HepG2 (cell line): ENCODE results near the gene MOB4. TPM values are rescaled to one million over a fixed set of nuclear protein-coding genes. Genes with fewer than 3 reads are reported as not detected.

ENCODE experiments used
- ASH2L ChIP-seq: fragments of 300-600, 200-600 bp; sonication (generic); IDR thresholded peaks from 2 replicates; pipeline ENCODE4 v1.7.0; 2017; ENCODE audit warnings: low read depth, mild to moderate bottlenecking, moderate library complexity, mixed read lengths, low read length; ENCODE audit not compliant: insufficient read length
- ATM ChIP-seq: fragments of 450-650 bp; IDR thresholded peaks from 2 replicates; pipeline ENCODE4 v1.7.1; 2017; ENCODE audit warnings: mild to moderate bottlenecking, borderline replicate concordance
- BRCA1 ChIP-seq: sonication (generic); formaldehyde crosslinking; IDR thresholded peaks from 2 replicates; pipeline ENCODE4 v1.4.0; 2020; ENCODE audit warnings: missing genetic modification reagents
- CHD2 ChIP-seq: IDR thresholded peaks from 2 replicates; pipeline ENCODE4 v1.6.1; 2011; ENCODE audit warnings: low read depth, low read length, improper control_type of control experiment
- HES4 ChIP-seq: sonication (generic); formaldehyde crosslinking; IDR thresholded peaks from 2 replicates; pipeline ENCODE4 v1.9.0; 2021; ENCODE audit warnings: mild to moderate bottlenecking, missing genetic modification reagents, borderline replicate concordance
- MAFG ChIP-seq: sonication (generic); formaldehyde crosslinking; IDR thresholded peaks from 2 replicates; pipeline ENCODE4 v1.5.1; 2020; ENCODE audit warnings: mild to moderate bottlenecking, missing genetic modification reagents
- NR2F2 ChIP-seq: IDR thresholded peaks from 2 replicates; pipeline ENCODE4 v1.6.1; 2012; ENCODE audit warnings: low read depth, inconsistent platforms, borderline replicate concordance
- PHB2 ChIP-seq: fragments of 450-650 bp; IDR thresholded peaks from 2 replicates; pipeline ENCODE4 v1.6.1; 2018; ENCODE audit not compliant: partially characterized antibody
- SIN3A ChIP-seq: IDR thresholded peaks from 2 replicates; pipeline ENCODE4 v1.6.1; 2011; ENCODE audit warnings: low read depth, mild to moderate bottlenecking, control low read depth, low read length, borderline replicate concordance
- SP4 ChIP-seq: sonication (generic); formaldehyde crosslinking; IDR thresholded peaks from 2 replicates; pipeline ENCODE4 v1.8.1; 2023; ENCODE audit warnings: mild to moderate bottlenecking, missing genetic modification reagents
- ZNF143 ChIP-seq: sonication (generic); formaldehyde crosslinking; IDR thresholded peaks from 2 replicates; pipeline ENCODE4 v1.4.0; 2020; ENCODE audit warnings: missing genetic modification reagents
- ZNF33B ChIP-seq: sonication (generic); formaldehyde crosslinking; IDR thresholded peaks from 2 replicates; pipeline ENCODE4 v1.5.1; 2020; ENCODE audit warnings: mild to moderate bottlenecking, missing genetic modification reagents
- ZNF556 ChIP-seq: sonication (generic); formaldehyde crosslinking; IDR thresholded peaks from 2 replicates; pipeline ENCODE4 v1.4.0; 2020; ENCODE audit warnings: mild to moderate bottlenecking, missing genetic modification reagents, borderline replicate concordance
- ZNF7 ChIP-seq: IDR thresholded peaks from 2 replicates; pipeline ENCODE4 v1.6.1; 2016; ENCODE audit warnings: missing biosample characterization, missing genetic modification reagents
- polyA plus RNA-seq, 8 experiments: library from polyadenylated mRNA; depleted of rRNA in 3 of 8; stranded (reverse) in 7 of 8; unstranded in 1 of 8; fragments of >200 nt; fragmentation: Illumina TruSeq in 4 of 8; extraction: Trizol in 4 of 8; gene quantifications; 2 replicates each; pipeline versions ENCODE4 v1.2.1 to v1.2.3, GENCODE V29; 2011 to 2016; ENCODE audit warnings: low read depth in 4 of 8, missing spikeins in 1 of 8, mixed read lengths in 1 of 8; ENCODE audit not compliant: insufficient read depth in 1 of 8
- total RNA-seq, 5 experiments: library from RNA; depleted of rRNA; stranded (reverse); fragments of >200 nt; fragmentation: Illumina TruSeq; extraction: Trizol; gene quantifications; 2 replicates each; pipeline ENCODE4 v1.2.3, GENCODE V29; 2016; ENCODE audit warnings: low read depth in 1 of 5
- TF ChIP-seq, protein P1 (sequence below), 2 experiments: fragments of 450-650 bp in 1 of 2; sonication (generic) in 1 of 2; formaldehyde crosslinking; IDR thresholded peaks; 2 replicates each; pipeline versions ENCODE4 v1.5.0 to v1.8.0; 2020 to 2022; ENCODE audit warnings: mild to moderate bottlenecking in 1 of 2, missing genetic modification reagents in 1 of 2
- TF ChIP-seq, protein P2 (sequence below): sonication (generic); formaldehyde crosslinking; IDR thresholded peaks from 2 replicates; pipeline ENCODE4 v1.4.0; 2020; ENCODE audit warnings: missing genetic modification reagents
- TF ChIP-seq, protein P3 (sequence below): sonication (generic); formaldehyde crosslinking; IDR thresholded peaks from 2 replicates; pipeline ENCODE4 v1.5.0; 2020; ENCODE audit warnings: mild to moderate bottlenecking, missing genetic modification reagents
- TF ChIP-seq, protein P4 (sequence below): sonication (generic); formaldehyde crosslinking; IDR thresholded peaks from 2 replicates; pipeline ENCODE4 v1.8.0; 2022; ENCODE audit warnings: mild to moderate bottlenecking, missing genetic modification reagents, borderline replicate concordance
- TF ChIP-seq, protein P5 (sequence below): IDR thresholded peaks from 2 replicates; pipeline ENCODE4 v1.6.1; 2012; ENCODE audit warnings: inconsistent platforms

Gene MOB4
- total and polyA plus RNA-seq, 2 of the 13 experiments (the other 11 are each of a cell fraction or from before 2014, with no cell fraction given) = 35.7 to 38.6 TPM

DNA sequence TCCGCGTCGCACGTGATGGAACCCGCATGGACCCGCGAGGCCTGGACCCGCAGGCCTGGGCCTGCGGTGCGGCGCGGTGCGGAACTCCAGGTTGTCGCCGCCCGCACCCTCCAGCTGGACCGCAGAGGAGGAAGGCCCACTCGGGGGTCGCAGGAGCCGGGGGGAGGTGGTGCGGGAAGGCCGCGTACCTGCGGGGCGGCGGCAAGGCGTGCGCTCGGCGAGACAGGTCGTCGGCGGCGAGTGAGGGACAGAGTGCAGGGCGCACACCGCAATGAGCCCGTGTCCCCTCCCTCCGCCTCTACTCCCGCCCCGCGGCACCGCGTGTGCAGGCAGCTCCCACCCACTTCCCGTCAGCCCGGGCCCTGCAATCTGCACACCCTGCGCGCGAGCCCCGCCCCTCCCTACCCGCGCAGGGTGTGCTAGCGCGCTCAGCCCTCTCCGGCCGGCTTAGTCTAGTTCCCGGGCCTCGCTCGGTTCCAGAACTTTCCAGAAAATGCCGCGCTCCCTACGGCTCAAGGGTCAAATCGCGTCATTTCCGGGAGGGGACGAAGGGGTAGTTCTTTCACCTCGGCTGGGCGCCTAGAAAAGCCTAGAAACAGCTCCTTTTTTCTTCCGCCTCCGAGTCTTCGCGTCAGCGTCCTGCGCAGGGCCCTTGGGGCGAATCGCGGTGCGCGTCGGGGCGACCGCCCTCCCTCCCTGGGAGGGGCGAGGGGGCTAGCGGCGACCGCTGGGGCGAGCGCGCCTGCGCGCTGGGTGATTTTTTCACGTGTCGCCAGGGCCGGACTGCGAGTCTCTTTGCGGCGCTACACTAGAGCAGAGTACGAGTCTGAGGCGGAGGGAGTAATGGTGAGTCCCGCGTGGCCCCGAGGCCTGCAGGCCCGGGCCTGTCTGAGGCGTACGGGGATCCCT is 16.0 kb upstream of the MOB4 start, which contains the start of the genes HSPD1 and HSPE1 (continued):
- TF ChIP-seq SIN3A = peak; percentile 95
- TF ChIP-seq PHB2 = no peak
- TF ChIP-seq HES4 (CRISPR knock-in tag) = peak; percentile 98
- TF ChIP-seq, protein P1, sequence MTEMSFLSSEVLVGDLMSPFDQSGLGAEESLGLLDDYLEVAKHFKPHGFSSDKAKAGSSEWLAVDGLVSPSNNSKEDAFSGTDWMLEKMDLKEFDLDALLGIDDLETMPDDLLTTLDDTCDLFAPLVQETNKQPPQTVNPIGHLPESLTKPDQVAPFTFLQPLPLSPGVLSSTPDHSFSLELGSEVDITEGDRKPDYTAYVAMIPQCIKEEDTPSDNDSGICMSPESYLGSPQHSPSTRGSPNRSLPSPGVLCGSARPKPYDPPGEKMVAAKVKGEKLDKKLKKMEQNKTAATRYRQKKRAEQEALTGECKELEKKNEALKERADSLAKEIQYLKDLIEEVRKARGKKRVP (CRISPR knock-in tag; IDR thresholded peaks at IDR 0.05) = peak in 1 of 2 experiments; percentile 87; a peak in 2 of 4 replicates
- TF ChIP-seq, protein P2, sequence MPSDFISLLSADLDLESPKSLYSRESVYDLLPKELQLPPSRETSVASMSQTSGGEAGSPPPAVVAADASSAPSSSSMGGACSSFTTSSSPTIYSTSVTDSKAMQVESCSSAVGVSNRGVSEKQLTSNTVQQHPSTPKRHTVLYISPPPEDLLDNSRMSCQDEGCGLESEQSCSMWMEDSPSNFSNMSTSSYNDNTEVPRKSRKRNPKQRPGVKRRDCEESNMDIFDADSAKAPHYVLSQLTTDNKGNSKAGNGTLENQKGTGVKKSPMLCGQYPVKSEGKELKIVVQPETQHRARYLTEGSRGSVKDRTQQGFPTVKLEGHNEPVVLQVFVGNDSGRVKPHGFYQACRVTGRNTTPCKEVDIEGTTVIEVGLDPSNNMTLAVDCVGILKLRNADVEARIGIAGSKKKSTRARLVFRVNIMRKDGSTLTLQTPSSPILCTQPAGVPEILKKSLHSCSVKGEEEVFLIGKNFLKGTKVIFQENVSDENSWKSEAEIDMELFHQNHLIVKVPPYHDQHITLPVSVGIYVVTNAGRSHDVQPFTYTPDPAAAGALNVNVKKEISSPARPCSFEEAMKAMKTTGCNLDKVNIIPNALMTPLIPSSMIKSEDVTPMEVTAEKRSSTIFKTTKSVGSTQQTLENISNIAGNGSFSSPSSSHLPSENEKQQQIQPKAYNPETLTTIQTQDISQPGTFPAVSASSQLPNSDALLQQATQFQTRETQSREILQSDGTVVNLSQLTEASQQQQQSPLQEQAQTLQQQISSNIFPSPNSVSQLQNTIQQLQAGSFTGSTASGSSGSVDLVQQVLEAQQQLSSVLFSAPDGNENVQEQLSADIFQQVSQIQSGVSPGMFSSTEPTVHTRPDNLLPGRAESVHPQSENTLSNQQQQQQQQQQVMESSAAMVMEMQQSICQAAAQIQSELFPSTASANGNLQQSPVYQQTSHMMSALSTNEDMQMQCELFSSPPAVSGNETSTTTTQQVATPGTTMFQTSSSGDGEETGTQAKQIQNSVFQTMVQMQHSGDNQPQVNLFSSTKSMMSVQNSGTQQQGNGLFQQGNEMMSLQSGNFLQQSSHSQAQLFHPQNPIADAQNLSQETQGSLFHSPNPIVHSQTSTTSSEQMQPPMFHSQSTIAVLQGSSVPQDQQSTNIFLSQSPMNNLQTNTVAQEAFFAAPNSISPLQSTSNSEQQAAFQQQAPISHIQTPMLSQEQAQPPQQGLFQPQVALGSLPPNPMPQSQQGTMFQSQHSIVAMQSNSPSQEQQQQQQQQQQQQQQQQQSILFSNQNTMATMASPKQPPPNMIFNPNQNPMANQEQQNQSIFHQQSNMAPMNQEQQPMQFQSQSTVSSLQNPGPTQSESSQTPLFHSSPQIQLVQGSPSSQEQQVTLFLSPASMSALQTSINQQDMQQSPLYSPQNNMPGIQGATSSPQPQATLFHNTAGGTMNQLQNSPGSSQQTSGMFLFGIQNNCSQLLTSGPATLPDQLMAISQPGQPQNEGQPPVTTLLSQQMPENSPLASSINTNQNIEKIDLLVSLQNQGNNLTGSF (CRISPR knock-in tag) = peak; percentile 77
- TF ChIP-seq ZNF7 (CRISPR knock-in tag) = peak; percentile 43; the same call in 1 of the 2 replicates
- peak; percentile 92 for TF ChIP-seq BRCA1
- 0 out of 2 replicates have a peak, but pooled peaks have one; percentile 82 for TF ChIP-seq MAFG (CRISPR knock-in tag)
- TF ChIP-seq, protein P3, sequence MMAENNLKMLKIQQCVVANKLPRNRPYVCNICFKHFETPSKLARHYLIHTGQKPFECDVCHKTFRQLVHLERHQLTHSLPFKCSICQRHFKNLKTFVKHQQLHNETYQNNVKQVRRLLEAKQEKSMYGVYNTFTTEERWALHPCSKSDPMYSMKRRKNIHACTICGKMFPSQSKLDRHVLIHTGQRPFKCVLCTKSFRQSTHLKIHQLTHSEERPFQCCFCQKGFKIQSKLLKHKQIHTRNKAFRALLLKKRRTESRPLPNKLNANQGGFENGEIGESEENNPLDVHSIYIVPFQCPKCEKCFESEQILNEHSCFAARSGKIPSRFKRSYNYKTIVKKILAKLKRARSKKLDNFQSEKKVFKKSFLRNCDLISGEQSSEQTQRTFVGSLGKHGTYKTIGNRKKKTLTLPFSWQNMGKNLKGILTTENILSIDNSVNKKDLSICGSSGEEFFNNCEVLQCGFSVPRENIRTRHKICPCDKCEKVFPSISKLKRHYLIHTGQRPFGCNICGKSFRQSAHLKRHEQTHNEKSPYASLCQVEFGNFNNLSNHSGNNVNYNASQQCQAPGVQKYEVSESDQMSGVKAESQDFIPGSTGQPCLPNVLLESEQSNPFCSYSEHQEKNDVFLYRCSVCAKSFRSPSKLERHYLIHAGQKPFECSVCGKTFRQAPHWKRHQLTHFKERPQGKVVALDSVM = peak; percentile 75; the same call in 1 of the 2 replicates
- peak; percentile 98; the same call in 1 of the 2 replicates for TF ChIP-seq ZNF556 (CRISPR knock-in tag)
- TF ChIP-seq ZNF33B (CRISPR knock-in tag) = peak; percentile 91
- TF ChIP-seq, protein P4, sequence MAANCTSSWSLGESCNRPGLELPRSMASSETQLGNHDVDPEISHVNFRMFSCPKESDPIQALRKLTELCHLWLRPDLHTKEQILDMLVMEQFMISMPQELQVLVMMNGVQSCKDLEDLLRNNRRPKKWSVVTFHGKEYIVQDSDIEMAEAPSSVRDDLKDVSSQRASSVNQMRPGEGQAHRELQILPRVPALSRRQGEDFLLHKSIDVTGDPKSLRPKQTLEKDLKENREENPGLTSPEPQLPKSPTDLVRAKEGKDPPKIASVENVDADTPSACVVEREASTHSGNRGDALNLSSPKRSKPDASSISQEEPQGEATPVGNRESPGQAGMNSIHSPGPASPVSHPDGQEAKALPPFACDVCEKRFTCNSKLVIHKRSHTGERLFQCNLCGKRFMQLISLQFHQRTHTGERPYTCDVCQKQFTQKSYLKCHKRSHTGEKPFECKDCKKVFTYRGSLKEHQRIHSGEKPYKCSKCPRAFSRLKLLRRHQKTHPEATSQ = peak; percentile 98
- TF ChIP-seq ASH2L = peak; percentile 74
- TF ChIP-seq ATM = no peak
- peak; percentile 86; the same call in 1 of the 2 replicates for TF ChIP-seq NR2F2
- peak; percentile 73 for TF ChIP-seq CHD2
- peak; percentile 75 for TF ChIP-seq ZNF143 (CRISPR knock-in tag)
- peak; percentile 100 for TF ChIP-seq SP4 (CRISPR knock-in tag)
- TF ChIP-seq, protein P5, sequence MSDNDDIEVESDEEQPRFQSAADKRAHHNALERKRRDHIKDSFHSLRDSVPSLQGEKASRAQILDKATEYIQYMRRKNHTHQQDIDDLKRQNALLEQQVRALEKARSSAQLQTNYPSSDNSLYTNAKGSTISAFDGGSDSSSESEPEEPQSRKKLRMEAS = peak; percentile 96
